Measurements from ENCODE around the gene TARBP1.
"Not testable (repeated sequence)": the region's sequence is repeated elsewhere in the genome, so short reads cannot be mapped to it uniquely, and the experiment has no call there.

Gene TARBP1

DNA sequence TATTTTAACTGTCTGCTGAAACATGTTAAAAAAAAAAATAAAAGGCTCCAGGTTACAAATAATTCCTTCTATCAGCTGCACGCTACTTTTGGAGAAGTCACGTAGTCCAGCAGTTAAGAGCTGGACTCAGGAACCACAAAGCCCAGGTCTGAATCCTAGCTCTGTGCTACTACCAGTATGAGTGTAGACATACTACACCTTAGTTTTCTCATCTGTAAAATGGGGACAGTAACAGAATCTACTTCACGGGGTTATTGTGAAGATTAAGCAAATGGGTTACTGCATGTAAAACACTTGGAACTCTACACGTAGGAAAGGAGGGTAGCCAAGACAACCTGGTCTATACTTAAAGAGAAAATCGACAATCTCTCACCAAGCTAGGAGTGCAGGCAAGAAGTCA, 48.3 kb downstream of the TARBP1 start:
- no peak for DNase-seq

GRCh38 chr1:234429434-234429806, 49.6 kb downstream of the TARBP1 start:
- DNase-seq = no peak

DNA sequence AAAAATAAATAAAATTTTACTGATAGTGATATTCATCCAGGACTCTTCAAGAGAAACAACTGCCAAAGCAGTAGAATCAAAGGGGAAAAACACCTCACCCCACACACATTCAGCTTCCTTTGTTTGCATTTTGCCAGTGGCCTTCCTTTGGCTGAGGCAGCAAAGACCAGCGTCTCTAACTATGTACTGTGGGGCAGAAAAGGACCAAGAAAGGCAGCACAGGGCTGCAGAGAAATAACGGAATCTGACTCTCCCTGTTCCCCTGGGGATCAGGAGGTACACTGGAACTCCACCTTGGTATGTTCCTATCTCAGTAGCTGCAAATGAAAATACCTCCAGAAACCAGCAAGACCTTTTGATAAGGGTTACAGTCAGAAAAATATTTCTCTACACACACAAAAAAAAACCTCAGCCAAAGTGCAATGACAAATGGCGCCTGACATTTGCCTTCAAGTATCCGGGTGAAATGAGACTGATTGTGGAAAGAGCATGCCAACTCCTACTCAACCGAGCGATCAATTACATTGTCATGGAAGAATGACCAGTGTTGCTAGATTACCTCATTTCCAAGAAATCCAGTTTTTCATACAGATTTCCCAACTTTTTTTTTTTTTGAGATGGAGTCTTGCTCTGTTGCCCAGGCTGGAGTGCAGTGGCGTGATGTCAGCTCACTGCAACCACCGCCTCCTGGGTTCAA, 50.9 kb downstream of the TARBP1 start:
- DNase-seq = no peak

DNA sequence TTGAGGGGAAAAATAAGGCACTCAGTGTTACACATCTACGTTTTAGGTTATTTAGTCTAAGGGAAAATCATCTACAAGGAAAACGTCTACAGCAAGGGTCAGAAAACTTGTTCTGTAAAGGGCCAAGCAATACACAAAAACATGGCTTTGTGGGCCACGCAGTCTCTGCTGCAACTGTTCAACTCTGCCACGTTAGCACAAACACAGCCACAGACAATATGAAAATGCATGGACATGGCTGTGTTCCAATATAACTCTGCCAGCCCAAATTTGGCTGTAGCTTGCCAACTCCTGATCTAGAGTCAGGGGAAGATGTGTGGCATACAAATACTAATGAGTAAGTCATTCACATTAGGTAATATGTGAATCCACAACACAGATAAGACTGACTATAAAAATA, 65.0 kb downstream of the TARBP1 start:
- DNase-seq = no peak

- no peak for DNase-seq
Observed at GRCh38 chr1:234413485-234413884, 65.5 kb downstream of the TARBP1 start.

DNA sequence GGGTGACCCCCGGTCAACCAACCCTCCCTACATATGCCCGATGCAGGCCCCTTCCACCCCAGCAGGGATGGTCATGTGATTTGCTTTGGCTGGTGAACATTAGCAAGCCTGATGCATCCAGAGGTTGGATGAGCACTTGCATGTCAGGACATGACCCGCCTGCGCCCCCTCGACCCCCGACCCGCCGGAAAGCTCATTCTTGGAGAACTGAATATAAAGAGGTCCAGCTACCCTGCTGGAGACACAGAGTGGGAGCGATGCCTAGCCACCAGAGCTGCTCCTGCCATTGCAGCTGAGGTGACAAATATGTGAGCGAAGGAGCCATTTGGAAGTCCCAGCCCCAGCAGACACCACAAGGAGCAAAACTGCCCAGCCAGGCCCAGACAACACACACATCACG, 66.1 kb downstream of the TARBP1 start:
- DNase-seq = no peak

DNA sequence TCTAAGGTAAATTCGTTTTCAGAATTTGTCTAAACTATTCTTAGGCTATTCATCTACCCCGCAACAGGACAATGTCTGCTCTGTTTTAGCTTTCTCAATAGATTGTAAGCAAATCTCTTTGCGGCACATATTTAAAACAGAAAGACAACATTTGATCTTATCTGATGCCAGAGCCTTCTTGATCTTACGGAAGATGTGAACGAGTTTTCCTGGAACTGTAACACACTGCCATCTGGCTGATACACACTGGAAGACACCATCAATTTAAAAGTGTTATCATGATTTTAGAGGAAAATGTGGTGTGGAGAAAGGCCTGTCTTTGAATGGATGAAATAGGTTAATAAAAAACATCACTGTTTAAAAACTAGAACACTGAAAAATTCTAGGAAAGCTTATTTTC, 69.7 kb downstream of the TARBP1 start:
- DNase-seq = no peak

- DNase-seq = no peak
Observed at GRCh38 chr1:234408757-234409156, 70.2 kb downstream of the TARBP1 start.

DNA sequence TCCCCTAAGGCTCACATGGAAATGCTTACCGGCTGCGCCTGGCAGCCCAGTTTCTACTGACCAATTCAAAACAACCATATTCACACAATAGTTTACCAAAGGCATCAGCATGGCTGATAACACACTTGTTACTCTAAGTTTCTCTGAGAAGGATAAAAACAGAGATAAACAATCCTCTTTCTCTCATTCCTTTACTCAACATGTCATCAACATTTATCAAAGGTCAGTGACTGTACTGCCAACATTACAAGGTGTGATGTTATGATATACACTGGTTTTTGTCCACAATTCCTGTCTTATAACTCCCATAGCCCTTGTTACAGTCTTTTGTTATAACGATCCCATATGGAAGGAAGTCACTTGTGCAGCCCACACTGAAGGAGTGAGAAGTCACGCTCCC, 72.1 kb downstream of the TARBP1 start:
- no peak for DNase-seq

GRCh38 chr1:234405676-234406075, 73.3 kb downstream of the TARBP1 start:
- no peak for DNase-seq

DNA sequence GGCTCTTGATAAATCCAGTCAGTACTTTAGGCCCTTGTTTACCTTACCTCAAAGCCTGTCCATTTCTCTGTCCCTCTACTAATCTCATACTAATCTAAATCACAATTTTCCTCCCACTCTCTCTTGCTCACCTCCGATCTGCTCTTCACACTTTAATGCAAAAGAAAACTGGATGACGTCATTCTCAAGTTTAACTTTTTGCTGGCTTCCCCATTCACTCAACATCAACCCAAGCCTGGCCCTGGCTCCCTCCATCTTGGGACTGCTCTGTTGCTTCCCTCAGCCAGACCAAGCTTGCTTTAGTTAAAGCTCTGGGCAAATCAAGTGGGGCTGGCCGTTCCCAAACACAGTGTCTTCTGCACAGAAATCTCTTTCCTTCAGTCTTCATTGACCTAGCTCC, 76.0 kb downstream of the TARBP1 start:
- DNase-seq = no peak

DNA sequence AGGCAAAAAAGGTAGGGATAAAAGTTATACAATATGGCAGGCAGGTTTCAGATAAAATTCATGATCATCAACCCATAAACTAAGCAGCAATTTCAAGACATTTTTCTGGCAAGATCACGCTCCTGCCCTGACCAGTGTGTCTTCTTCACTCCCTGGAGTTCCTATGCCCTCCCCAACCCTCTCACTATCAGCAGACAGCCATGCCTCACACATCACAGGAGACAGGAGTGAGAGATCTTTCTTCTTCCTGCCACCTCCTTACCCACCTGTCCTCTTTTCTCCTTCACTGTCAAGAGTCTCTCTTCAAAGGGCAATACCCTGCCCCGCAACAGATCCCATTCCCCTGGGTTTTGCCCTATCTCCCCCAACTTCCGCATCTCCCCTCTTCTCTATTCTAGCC, 77.3 kb downstream of the TARBP1 start:
- DNase-seq = no peak

DNA sequence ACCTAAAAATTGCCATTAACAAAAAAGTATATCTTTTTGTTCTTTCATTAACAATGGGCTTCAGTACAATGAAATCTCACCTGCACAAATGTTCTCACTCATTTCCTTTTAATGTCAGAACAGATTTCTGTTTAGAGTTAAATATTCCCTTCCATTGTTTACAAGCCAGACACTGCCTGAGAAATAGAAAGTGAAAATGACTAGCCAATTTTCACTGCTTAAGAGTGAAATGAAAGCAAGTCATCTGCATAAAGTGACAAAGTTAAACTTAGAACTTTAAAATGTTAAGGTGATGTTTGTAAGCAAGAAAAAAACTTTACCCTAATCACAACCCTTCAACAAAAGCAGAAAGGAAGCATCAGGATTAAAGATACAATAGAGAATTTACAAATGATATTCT, 78.2 kb downstream of the TARBP1 start:
- DNase-seq = no peak

GRCh38 chr1:234399515-234399914, 79.5 kb downstream of the TARBP1 start:
- not testable (repeated sequence) for DNase-seq

GRCh38 chr1:234398849-234399381, 80.1 kb downstream of the TARBP1 start:
- DNase-seq = no peak

GRCh38 chr1:234397732-234398131, 81.2 kb downstream of the TARBP1 start:
- DNase-seq = no peak

DNA sequence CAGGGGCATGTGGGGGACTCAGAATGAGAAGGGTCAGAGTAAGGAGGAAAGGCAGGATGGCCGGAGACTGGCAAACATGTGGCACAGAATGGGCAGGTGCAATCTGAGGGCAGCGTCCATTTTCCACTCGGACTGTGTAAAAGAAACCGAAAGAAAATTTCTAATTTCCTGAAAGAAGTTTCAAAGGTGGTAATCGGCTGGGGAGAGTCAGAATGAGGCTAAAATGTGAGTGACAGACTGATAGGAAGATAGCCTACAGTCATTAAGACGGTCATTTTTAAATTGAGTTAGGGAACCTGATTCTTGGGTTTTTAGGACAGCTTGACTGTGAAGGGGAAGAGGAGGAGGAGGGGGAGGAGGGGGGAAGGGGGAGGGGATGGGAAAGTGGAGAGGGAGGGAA, 82.1 kb downstream of the TARBP1 start:
- no peak for DNase-seq

DNA sequence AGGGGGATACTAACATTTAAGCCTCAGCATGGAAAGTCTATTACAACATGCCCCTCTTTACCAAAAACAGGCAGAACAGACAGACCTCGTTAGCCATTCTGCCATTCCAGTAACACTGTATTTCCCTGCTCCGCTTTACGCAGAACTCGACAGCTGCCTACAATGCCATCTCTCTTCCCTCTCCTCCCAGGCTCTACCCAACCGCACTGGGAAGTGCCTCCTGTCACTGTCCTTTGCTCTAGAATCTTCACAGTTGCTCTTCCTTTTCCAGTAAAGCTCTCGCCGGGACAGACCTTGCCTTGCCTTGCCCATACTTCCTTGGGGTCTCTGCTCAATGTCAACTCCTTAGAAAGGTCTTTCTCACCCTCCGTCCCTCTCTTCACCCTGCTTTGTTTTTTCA, 82.9 kb downstream of the TARBP1 start:
- DNase-seq = no peak

DNA sequence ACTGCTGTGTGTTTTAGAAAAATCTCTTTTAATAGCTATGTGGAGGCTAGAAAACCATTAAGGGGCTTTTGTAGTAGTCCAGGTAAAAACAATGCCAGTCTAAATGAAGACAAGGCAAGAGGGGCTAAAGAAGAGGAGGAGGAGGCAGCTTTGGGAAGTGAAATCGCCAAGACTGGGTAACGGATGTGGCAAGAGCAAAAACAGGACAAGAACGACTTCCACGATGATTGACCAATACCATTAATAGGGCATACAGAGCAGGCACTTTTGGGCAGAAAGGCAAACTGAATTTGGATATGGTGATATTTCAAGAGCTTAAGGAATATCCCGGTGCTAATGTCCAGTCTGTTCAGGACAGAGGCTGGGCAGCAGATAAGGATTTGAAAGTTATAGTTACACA, 83.7 kb downstream of the TARBP1 start:
- DNase-seq = no peak

GRCh38 chr1:234393190-234393589, 85.8 kb downstream of the TARBP1 start:
- DNase-seq = no peak

DNA sequence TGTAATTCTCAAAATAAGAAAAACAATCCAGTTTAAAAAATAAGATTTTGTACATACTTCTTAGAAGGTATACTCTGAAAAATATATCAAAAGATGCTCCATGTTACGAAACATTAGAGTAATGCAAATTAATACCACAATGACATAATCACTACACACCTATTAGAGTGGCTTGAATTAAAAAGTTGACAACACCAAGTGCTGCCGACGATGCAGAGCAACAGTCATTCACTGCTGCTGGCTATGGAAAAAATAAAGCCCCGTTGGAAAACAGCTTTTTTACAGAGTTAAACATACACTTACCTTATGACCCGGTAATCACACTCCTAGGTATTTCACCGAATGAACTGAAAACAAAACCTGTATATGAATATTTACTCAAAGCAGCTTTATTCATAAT, 90.9 kb downstream of the TARBP1 start:
- no peak for DNase-seq

- no peak for DNase-seq
Observed at GRCh38 chr1:234386122-234386521, 92.9 kb downstream of the TARBP1 start.

DNA sequence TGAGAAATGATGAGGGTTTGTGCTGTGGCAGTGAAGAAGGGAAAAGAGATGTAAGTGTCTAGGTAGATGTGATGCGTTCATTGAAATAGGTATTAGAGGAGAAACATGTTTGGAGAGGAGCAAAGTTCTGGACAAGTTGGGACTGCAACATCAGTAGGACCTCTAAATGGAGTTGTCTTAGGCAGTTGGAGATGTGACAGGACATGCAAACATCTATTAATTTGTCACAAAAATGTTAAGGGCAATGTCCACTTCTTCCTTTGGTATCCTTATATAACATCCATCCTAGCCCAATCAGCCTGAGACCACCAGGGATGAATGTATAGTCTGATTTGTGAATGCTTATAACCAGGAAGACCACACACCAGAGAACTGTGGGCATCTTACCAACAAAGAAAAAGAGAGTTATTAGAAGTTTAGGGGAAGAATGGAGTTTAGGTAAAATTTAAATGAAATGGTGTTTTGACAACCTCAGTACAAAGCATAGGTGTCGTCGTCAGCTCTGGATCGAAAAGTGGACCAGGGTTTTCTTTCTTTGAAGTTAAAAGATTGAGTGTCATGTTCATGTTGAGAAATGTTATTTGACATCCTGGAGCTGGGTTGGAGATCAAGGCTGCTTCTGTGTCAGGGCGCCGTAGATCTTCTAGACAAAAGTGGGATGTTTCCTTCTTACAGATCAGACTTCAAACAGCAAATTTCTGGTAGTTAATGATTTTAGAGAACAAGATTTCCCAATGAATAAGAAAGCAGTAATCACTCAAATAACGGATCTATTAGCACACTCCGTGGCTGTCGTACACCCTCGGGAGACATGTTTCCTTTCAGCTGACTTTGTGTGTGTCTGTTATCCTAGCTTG, 97.1 kb downstream of the TARBP1 start:
- DNase-seq = no peak

DNA sequence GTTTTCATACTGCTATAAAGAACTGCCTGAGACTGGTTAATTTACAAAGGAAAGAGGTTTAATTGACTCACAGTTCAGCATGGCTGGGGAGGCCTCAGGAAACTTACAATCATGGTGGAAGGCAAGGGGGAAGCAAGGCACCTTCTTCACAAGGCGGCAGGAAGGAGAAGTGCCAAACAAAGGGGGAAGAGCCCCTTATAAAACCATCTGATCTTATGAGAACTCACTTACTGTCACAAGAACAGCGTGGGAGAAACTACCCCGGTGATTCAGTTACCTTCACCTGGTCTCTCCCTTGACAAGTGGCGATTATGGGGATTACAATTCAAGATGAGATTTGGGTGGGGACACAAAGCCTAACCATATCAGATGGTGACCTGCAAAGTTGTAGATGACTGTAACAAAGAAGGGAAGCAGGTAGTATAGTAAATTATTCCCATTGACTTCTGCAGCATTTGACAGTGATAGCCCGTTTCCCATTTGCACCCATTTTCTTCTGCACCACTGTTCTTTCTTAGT, 99.3 kb downstream of the TARBP1 start:
- DNase-seq = not testable (repeated sequence)
